GM21825 (cell line): ENCODE results near the gene SYNE3.
A peak's percentile ranks its signal among the peaks of the same experiment; 100 is the strongest.

Source experiments
- ATAC-seq: cut with Tn5 transposase; IDR thresholded peaks from one replicate; pipeline ENCODE4 v1.9.1; 2021; ENCODE audit warnings: mild to moderate bottlenecking, moderate library complexity; ENCODE audit not compliant: unreplicated experiment

The SYNE3 gene, protein sequence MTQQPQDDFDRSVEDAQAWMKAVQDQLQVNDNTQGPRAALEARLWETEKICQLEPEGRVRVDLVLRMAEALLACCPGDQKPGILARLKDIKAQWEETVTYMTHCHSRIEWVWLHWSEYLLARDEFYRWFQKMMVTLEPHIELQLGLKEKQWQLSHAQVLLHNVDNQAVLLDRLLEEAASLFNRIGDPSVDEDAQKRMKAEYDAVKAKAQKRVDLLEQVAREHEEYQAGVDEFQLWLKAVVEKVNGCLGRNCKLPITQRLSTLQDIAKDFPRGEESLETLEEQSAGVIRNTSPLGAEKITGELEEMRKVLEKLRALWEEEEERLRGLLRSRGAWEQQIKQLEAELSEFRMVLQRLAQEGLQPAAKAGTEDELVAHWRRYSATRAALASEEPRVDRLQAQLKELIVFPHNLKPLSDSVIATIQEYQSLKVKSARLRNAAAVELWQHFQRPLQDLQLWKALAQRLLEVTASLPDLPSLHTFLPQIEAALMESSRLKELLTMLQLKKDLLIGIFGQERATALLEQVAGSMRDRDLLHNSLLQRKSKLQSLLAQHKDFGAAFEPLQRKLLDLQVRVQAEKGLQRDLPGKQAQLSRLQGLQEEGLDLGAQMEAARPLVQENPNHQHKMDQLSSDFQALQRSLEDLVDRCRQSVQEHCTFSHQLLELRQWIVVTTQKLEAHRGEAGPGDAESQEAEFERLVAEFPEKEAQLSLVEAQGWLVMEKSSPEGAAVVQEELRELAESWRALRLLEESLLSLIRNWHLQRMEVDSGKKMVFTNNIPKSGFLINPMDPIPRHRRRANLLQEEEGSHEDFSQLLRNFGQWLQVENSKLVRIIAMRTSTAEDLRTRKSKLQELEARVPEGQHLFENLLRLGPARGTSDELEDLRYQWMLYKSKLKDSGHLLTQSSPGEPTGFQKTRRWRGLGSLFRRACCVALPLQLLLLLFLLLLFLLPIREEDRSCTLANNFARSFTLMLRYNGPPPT

GRCh38 chr14:95516554-95517181 lies at the start of gene SYNE3:
Gene SYNE3 (minus strand): TSS chr14:95516650. CDS start chr14:95475821, 40,829 bp downstream.
- ATAC-seq: peak; percentile 35

- ATAC-seq: no peak
These were observed 47.6 kb upstream of the SYNE3 start for GRCh38 chr14:95564060-95564459.

GRCh38 chr14:95562892-95563685 lies 46.6 kb upstream of the SYNE3 start:
- ATAC-seq: no peak

DNA sequence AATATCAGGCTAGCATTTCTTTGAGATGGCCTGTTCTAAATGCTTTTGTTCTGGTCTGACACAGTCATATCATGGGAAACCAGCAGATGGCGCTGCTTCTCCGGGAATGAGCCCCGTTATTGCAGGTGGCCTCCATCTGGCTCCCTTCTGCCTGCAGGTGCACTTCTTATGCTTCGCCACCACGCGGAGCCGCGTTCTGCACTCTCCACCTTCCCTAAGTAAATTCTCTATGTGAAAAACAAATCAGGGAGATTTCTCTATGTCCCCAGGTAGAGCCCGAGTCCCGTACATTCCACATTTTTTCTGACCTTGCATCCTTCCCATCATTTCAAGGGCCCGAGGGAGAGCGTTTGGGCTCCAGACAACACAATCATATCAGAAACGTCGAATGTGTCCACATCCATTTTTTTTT lies 44.6 kb upstream of the SYNE3 start:
- peak; percentile 96 for ATAC-seq

DNA sequence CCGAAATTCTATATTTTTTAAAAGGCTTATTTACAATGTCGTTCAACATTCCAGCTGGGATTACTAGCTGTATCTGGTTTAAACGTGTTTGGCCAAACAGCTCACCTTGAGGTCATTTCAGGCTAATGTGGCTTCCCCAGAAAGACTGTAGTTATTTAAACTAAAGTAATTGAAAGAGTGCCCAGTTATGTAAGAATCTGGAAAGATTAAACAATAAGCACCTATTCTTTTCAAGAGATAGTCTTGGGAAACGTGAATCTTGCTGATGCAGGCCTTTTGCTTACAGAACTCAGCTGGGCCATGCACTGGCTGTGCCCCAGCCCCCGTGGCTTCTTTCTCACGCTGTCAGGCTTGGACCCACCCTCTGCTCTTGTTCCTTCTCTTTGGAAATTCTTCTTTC lies 42.8 kb upstream of the SYNE3 start:
- ATAC-seq: no peak

DNA sequence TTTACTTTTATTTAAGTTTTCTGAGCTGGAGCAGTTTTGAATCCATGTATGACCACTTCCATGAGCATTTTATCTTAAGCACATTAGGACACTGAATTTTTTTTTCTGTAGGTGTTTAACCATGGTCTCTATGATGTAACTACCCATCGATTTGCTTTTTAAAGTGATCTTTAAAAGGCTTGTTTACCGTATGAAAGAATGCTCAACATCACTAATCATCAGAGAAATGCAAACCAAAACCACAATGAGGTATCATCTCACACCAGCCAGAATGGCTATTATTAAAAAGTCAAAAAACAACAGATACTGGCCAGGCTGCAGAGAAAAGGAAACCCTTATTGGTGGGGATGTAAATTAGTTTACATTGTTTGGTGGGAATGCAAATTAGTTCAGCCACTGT lies 41.4 kb upstream of the SYNE3 start:
- ATAC-seq: no peak

DNA sequence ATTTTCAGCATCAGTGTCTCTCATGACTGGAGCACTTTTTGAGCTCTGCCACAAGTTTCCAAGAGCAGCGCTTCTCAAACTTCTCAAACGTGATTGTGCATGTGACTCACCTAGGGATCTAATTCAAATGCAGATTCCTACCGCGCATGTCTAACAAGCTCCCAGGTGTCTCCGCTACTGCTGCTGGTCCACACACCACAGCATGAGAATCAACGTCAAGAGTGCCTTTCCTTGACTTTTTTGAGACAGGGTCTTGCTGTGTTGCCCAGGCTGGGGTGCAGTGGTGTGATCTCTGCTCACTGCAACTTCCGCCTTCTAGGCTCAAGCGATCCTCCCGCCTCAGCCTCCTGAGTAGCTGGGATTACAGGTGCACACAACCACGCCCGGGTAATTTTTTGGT lies 40.8 kb upstream of the SYNE3 start:
- ATAC-seq: no peak

DNA sequence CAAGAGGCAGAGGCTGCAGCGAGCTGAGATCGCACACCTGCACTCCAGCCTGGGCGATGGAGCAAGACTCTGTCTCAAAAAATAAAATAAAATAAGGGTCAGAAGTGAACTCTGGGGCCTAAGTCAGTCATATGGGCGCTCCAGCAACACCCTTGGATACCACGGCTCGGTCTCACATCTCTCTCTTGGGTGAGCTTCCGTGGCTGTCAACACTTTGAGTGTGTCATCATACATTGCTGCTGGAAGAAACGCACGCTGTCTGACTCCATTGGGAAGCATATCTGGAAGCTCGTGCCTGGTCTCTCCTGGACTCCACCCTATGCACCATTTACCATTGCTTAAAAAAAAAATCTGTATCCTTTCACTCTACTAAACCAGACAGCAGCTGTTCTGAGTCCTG lies 38.6 kb upstream of the SYNE3 start:
- no peak for ATAC-seq

DNA sequence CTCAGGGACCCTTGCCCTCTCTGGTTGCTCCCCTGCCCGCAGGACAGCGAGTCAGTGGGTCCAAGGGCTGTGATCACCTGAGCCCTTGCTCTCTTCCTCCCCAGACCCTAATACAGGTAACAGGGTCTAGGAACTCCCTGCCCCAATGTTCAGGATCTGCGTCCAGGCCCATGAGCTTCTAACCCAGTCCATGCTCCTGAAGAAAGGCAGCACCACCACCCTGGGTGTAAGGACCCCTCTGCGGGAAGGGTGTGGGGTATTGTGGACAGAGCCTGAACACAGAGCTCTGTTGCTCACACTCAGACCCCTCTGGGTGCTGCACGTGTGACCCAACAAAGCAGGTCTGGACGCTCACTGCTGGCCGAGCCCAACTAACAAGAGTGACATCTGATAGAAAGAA lies 36.7 kb upstream of the SYNE3 start:
- ATAC-seq: no peak

DNA sequence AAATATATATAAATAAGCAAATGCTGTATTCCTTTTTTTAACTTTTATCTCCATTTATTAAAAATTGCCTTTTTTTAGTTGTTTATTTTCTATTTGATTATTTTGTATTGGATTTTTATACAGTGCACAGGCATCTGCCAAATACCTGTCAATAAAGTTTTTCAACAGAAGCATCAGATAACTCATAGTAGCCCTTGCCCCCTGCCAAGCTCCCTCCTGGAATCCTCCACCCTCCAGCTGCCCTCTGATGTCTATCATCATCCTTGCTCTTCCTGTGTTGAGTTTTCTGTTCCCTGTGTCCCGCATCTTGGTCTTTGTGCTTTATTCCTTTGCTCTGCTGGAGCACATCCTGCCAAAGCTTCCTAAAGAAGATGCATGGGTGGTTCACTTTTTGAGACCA lies 35.0 kb upstream of the SYNE3 start:
- no peak for ATAC-seq

- ATAC-seq: no peak
These were observed 33.5 kb upstream of the SYNE3 start for GRCh38 chr14:95549656-95550585.

GRCh38 chr14:95548328-95548929 lies 32.0 kb upstream of the SYNE3 start:
- ATAC-seq: no peak

GRCh38 chr14:95547626-95548327 lies 31.3 kb upstream of the SYNE3 start:
- ATAC-seq: no peak

DNA sequence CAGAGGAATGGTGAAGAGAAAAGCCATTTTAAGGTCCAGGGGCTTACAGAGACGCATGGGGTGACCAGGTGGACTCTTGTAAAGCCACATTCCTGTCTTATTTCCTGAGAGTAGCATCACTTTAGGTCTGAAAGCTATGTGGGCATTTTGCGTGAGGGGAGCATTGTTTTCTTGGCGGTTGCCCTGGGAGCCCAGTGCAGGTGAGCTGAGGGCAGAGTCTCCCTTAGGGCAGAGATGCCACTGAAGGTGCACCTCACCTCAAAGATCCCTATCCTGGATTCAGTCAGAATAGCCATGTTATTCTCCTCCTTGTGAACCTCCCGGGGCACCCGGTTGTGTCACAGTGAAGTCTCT lies 30.8 kb upstream of the SYNE3 start:
- no peak for ATAC-seq

- ATAC-seq: no peak
These were observed 29.2 kb upstream of the SYNE3 start for GRCh38 chr14:95545515-95546168.

- no peak for ATAC-seq
These were observed 28.1 kb upstream of the SYNE3 start for GRCh38 chr14:95544588-95544987.

DNA sequence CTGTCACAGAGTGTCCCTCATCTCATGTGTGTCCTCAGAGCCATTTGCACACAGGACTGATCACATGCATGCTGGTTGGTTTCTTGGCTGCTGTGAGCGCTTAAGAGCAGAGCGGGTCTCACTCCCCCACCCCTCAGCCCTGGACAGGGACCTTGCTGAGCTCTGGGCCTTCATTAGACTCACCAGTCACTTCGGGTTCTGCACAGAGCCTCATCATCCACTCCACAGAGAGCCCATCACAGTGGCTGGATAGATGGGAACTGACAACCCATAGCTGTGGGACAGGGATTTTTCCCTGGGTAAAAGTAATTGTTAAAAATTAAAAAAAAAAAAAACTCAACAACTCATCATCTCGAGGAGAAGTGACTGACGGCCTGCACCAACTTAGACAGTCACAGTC lies 26.6 kb upstream of the SYNE3 start:
- ATAC-seq: no peak
